Inflammatory macrophage treated with lipopolysaccharide for 1 hour (primary cell): Measurements from ENCODE around the gene JPH2.

Experiments used
- DNase-seq, 2 donors: peaks; one replicate each; pipeline ENCODE4 v3.0.0-alpha.2; 2020 to 2022

Gene JPH2

GRCh38 chr20:44123251-44123650, 63.7 kb downstream of the JPH2 start:
- no peak for DNase-seq

GRCh38 chr20:44120676-44121425, 66.1 kb downstream of the JPH2 start:
- no peak for DNase-seq

- DNase-seq, result no peak
Observed at GRCh38 chr20:44118185-44119033, 68.6 kb downstream of the JPH2 start.

- DNase-seq, result no peak
Observed at GRCh38 chr20:44117296-44118184, 69.4 kb downstream of the JPH2 start.

- no peak for DNase-seq
Observed at GRCh38 chr20:44115762-44116644, 71.0 kb downstream of the JPH2 start.

- no peak for DNase-seq
Observed at GRCh38 chr20:44115181-44115580, 71.8 kb downstream of the JPH2 start.

- DNase-seq, result no peak
Observed at GRCh38 chr20:44113618-44114376, 73.2 kb downstream of the JPH2 start.

GRCh38 chr20:44112889-44113617, 73.9 kb downstream of the JPH2 start:
- DNase-seq, result no peak

- DNase-seq, result no peak
Observed at GRCh38 chr20:44112456-44112855, 74.5 kb downstream of the JPH2 start.

GRCh38 chr20:44111712-44112335, 75.2 kb downstream of the JPH2 start:
- no peak for DNase-seq

- DNase-seq, result no peak
Observed at GRCh38 chr20:44110816-44111568, 76.0 kb downstream of the JPH2 start.

- no peak for DNase-seq
Observed at GRCh38 chr20:44109951-44110361, 77.0 kb downstream of the JPH2 start.

- DNase-seq, result no peak
Observed at GRCh38 chr20:44106615-44107014, 80.4 kb downstream of the JPH2 start.

GRCh38 chr20:44104798-44105517, 82.0 kb downstream of the JPH2 start:
- no peak for DNase-seq

GRCh38 chr20:44102582-44102981, 84.4 kb downstream of the JPH2 start:
- DNase-seq, result no peak

- DNase-seq, result no peak
Observed at GRCh38 chr20:44099832-44100231, 87.2 kb downstream of the JPH2 start.

GRCh38 chr20:44098657-44099056, 88.3 kb downstream of the JPH2 start:
- DNase-seq, result no peak

GRCh38 chr20:44098256-44098630, 88.7 kb downstream of the JPH2 start:
- no peak for DNase-seq
